ENCODE data around the gene TRIP6.

The TRIP6 gene

DNA sequence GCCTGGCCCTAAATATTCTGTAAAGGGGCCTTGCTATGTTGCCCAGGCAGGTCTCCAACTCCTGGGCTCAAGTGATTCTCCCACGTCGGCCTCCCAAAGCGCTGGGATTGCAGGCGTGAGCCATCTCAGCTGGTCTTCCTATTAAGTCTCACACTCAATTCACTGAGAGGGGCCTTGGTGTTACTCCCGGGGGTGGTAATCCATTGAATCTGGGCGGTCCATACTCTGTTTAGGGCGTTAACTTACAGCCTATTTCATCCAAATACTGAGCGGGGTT, 7.1 kb downstream of the TRIP6 start:
- no peak for DNase-seq

DNA sequence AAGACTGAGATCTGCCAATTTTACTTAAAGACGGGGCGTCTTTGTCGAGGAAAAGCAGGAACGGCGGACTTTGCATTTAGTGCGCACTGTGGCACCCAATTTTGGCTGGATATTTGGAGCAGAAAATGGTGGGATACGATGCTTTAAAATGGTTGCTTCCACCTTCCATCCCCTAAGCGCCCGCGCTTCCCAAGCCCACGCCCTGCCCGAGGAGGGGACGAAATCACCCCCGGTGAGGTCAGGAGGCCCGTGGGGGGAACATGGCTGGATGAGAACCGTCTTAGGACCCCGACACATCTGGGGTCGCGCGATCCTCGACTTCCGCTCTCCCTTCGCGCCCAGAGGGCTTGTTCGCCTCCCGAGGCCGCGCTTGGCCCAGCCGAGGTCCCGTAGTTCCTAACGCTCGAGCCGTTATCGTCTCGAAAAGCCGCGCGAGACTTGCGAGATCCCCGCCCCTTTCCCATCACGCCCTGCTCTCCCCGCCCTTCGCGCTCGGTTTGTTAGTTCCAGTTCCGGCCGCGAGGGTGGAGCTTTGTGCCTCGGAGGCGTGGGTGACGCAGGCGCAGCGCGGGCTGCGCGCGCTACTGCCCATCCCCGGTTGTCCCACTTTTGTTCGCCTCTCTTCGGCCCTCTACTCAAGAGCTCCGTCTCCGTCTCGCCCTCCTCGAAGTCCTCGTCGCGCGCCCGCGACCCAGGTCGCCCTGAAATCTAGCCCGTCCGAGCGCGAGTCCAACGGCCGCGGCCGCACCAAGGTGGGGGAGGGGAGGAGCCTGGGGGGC, 7.6 kb downstream of the TRIP6 start, which contains the start of gene SRRT:
Gene SRRT, plus strand, starts transcription at position 527 of the 779 bp plus-strand sequence. CDS start 488 bp downstream, outside the sequence.
- peak; percentile 99 for DNase-seq

DNA sequence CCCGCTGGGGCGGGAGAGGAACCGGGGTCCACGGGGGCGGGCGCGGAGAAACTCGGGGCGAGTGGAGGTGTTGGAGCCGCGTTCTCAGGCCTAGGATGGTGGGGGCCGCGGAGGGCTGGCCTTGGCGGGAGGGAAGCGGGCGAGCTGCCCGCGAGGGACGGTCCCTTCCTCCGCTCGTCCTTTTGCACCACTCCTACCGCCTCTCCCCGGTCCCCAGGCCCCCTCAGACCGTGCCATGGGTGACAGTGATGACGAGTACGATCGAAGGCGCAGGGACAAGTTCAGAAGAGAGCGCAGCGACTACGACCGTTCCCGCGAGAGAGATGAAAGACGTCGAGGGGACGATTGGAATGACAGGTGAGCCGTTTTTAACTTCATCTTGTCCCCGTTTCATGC, 8.2 kb downstream of the TRIP6 start:
- peak; percentile 29 for DNase-seq

DNA sequence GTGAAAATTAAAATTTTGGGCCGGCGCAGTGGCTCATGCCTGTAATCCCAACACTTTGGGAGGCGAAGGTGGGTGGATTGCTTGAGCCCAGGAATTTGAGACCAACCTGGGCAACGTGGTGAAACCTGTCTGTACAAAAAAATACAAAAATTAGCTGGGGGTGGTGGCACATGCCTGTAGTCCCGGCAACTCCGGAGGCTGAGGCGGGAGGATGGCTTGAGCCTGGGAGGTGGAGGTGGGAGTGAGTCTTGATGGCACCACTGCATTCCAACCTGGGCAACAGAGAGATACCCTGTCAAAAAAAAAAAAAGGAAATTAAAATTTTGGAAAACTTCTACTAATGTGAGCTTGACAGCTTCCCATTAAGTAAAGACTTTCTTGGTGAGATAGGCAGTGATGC, 10.8 kb downstream of the TRIP6 start:
- DNase-seq = no peak

DNA sequence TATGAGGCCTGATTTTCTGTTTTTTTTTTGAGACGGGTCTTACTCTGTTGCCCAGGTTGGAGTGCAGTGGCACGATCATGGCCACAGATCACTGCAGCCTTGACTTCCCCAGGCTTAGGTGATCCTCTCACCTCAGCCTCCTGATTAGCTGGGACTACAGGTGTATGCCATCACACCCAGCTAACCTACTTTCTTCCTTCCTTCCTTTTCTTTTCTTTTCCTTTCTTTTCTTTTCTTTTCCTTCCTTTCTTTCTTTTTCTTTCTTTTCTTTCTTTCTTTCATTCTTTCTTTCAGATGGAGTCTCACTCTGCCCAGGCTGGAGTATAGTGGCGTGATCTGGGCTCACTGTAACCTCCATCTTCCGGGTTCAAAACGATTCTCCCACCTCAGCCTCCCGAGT, 11.5 kb downstream of the TRIP6 start:
- DNase-seq = no peak

DNA sequence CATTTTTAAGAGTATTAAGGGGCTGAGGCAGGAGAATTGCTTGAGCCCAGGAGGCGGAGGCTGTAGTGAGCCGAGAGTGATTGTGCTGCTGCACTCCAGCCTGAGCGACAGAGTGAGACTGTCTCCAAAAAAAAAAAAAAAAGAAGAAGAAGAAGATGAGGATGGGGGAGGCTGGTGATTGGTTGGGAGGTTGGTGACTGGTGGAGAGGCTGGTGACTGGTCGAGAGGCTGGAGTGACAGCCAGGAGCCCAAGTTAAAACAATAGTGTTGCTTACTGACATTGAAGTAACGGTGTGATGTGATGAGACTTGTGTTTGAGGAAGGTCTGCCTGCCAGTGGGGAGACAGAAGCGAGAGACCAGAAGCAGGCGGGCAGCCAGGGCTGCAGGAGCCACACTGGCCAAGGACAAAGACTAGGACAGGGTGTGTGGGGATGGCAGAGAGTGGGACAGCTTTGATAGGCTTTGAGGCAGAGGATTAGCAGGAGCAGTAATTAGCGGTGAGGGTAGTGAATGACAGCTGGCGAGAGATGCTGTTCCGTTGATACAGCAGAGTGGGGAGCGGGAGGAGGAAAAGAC, 12.6 kb downstream of the TRIP6 start:
- DNase-seq = no peak

DNA sequence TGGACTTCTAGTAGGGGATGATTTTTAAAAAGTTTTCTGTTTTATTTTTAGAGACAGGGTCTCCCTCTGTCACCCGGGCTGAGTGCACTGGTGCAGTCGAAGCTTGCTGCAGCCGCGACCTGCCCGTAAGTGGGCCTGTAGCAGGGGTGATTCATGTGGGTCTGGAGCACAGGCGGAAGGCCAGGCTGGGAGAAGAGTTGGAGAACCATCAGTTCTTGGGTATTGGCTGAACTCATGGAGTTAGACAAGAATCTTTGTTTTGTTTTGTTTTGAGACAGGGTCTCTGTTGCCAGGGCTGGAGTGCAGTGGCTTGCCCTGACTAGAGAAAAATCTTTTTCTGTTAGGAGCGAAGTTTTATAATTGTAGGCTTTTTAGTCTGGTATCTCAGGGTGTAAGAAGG, 13.5 kb downstream of the TRIP6 start:
- no peak for DNase-seq

DNA sequence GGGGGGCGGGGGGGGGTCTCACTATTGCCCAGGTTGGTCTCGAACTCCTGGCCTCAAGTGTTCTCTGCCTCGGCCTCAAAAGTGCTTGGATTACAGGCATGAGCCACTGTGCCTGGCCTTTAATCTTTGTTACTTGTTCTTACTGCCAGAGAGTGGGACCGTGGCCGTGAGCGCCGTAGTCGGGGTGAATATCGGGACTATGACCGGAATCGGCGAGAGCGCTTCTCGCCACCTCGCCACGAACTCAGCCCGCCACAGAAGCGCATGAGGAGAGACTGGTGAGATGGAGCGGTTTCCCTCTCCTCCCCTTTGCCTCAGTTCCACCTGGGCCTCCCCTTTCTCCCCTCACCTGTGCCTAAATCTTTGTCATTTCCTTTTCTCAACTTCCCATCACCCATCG, 13.9 kb downstream of the TRIP6 start:
- DNase-seq = no peak

DNA sequence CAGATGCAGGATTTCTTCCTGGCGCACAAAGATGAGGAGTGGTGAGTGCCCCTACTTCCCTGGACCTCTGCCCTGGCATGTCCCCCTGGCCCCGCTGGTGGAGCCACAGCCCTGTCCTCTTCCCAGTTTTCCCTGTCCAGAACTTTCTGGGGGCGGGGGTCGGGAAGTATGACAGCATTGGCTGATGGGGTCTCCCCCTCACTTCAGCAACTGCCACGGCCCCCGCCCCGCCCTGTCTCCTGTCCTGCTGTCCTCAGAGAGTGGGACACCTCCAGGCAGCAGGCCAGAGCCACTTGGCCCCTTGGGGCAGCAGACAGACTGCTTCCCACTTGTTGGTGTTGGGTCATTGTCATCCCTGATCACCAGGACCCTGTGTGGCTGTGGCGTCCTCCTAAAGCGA, 15.0 kb downstream of the TRIP6 start:
- no peak for DNase-seq

DNA sequence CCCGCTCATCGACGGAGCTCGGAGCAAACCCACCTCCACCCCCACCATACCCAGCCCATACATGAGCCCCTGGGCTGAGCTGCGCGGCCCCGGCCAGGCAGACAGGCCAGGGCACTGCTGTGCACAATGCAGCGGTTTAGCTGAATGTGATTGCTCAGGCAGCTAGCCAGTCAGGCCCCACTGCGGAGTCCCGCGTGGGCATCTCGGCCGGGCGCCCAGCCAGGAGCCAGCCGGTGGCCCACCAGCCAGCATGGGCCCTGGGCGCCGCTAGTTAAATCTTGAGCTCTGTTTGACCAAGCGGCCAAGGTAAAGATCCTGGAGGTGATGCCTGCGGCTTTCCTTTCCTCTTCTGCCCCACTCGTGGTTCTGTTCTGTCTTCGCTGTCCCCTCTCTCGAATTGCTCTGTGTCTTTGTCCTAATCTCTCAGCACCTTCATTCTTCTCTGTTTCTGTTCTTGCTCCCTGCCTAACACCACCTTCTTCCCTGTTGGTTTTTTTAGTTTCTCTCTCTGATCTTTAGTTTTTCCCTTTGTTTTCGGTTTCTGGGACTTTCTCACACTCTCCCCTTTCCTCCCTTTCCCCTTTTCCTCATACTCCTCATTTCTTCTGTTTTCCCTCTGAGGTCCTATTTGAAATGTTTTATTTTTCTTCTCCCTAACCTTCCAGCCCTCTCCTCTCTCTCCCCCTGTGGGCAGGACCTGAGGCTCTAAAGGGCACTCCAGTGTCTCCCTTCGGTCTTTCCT, 15.8 kb downstream of the TRIP6 start:
- DNase-seq = no peak

DNA sequence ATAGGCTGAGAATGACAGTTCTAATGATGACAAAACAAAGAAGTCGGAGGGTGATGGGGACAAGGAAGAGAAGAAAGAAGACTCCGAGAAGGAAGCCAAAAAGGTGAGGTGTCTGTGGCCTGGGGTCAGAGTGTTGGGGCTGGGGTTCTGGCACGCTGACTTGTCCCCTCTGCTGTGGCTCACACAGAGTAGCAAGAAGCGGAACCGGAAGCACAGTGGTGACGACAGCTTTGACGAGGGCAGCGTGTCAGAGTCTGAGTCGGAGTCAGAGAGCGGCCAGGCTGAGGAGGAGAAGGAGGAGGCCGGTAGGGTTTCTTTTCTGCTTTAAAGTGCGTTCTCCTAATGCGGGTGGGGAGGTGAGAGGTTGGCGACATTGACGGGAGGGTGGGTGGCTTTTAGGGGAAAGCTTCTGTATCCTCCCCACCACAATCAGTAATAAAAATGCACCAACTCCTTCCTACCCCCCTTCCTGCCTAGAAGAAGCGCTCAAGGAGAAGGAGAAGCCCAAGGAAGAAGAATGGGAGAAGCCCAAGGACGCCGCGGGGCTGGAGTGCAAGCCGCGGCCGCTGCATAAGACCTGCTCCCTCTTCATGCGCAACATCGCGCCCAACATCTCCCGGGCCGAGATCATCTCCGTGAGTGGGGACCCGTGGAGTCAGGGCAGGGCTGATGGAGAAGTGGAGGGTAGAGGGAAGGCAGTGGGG, 17.7 kb downstream of the TRIP6 start:
- DNase-seq = peak; percentile 49

DNA sequence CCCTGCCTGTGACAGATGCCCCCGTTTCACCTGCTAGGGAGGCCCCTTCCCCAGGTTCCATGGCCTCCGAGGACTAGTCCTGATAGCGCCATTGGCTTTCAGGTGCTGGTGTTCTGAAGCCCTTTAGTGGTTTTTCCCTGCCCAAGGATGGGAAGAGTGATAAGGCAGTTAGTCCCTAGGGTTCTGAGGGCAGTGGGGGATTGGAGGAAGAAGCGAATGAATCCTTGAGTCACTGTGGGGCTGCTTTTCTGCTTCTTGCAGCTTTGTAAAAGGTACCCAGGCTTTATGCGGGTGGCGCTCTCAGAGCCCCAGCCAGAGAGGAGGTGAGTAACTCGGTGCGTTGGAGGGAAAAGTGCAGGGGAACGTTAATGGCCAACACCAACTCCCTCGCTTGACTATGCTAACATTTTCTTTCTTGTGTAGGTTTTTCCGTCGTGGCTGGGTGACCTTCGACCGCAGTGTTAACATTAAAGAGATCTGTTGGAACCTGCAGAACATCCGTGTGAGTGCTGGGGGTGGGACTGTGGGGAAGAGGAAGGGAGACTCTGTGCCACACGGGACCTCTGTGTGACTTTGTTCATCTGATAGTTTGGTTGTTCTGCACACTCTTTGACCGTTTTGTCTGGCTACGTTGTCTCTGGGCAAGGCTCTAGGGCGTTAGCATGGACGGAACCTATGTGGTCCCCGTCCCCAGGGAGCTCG, 18.4 kb downstream of the TRIP6 start:
- no peak for DNase-seq

DNA sequence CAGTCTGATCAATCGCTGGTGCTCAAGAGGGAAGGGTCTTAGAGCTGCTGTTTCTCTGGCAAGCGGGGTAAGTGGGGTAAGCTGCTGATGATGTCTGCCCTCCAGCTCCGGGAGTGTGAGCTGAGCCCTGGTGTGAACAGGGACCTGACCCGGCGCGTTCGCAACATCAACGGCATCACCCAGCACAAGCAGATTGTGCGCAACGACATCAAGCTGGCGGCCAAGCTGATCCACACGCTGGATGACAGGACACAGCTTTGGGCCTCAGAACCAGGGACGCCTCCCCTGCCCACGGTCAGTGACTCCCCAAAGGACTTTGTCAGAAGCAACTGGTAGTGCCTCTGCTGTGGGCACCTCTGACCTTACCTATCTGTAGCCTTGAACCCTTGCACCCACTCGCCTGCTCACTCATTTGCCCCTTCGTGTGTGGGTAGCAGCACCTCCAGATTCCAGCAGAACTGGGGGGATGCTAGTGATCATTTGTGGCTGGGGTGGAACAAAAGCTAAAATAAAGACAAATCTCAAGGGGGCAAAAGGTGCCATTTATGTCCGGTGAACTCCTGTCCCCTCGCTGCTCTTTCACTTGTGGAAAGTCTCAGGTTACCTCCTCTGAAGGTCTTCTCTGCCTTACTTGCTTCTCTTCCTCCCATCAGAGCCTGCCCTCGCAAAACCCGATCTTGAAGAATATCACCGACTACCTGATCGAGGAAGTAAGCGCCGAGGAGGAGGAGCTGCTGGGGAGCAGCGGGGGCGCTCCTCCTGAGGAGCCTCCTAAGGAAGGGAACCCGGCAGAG, 19.2 kb downstream of the TRIP6 start:
- no peak for DNase-seq

DNA sequence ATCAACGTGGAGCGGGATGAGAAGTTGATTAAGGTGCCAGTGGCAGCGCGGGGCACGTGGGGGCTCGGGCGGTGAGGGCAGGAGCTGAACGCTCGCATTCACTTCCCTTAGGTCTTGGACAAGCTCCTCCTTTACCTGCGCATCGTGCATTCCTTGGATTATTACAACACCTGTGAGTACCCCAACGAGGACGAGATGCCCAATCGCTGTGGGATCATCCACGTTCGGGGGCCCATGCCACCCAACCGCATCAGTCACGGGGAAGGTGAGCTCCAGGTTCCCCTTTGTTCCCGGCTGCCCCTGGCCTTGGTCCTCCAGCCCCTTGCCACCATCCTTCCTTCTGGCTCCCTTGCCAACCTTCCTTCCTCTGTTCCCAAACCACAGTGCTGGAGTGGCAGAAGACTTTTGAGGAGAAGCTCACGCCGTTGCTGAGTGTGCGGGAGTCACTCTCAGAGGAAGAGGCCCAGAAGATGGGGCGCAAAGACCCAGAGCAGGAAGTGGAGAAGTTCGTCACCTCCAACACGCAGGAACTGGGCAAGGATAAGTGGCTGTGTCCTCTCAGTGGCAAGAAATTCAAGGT, 19.8 kb downstream of the TRIP6 start:
- DNase-seq = peak; percentile 28

DNA sequence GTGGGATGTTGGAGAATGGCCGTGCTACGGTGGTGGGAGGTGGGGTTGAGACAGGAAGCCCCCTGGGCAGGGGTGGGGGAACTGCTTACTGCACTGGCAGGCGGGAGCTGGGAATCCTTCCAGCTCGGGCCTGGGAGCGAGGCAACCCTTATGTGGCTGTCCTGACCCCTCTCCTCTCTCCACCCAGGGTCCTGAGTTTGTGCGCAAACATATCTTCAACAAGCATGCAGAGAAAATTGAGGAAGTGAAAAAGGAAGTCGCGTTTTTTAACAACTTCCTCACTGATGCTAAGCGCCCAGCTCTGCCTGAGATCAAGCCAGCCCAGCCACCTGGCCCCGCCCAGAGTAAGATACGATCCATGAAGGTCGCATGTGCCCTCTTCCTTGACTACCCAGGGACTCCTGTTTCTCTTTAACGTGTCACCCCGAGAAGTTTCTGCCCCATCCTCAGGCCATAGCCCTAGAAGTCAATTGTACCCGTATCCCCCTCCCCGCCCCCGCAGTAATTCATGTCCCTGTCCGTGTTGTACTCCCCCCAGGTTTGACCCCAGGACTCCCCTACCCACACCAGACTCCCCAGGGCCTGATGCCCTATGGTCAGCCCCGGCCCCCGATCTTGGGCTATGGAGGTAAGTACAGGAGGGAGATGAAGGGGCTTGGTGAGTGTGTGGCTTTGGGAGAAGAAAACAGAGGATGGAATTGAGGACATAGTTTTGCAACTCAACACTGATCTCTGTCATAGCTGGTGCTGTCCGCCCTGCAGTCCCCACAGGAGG, 20.5 kb downstream of the TRIP6 start:
- DNase-seq = peak; percentile 74

DNA sequence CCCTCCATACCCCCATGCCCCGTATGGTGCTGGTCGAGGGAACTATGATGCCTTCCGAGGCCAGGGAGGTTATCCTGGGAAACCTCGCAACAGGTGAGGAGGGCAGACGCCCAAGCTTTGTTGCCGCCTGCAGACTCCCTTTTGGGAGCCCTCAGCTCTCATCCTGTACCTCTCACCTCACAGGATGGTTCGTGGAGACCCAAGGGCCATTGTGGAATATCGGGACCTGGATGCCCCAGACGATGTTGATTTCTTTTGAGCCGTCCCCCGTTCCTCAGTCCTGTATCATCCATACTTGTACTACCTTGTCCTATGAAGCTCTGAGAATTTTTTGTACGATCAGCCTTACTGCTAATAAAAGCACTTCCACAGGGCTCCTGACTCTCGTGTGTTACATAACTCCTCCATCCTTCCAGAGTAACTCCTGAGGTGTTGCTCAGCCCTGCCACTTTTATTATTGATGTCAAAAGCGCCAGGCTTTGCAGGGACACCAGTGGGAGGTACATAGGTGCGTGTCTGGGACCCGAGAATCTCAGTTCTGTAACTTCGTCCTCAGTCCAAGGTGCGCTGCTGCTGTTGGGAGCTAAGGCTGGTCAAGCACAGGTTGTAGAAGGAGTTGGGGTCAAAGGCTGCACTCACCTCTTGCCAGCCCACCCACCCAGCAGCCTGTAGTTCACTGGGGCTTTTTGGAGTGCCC, 21.3 kb downstream of the TRIP6 start:
- no peak for DNase-seq

DNA sequence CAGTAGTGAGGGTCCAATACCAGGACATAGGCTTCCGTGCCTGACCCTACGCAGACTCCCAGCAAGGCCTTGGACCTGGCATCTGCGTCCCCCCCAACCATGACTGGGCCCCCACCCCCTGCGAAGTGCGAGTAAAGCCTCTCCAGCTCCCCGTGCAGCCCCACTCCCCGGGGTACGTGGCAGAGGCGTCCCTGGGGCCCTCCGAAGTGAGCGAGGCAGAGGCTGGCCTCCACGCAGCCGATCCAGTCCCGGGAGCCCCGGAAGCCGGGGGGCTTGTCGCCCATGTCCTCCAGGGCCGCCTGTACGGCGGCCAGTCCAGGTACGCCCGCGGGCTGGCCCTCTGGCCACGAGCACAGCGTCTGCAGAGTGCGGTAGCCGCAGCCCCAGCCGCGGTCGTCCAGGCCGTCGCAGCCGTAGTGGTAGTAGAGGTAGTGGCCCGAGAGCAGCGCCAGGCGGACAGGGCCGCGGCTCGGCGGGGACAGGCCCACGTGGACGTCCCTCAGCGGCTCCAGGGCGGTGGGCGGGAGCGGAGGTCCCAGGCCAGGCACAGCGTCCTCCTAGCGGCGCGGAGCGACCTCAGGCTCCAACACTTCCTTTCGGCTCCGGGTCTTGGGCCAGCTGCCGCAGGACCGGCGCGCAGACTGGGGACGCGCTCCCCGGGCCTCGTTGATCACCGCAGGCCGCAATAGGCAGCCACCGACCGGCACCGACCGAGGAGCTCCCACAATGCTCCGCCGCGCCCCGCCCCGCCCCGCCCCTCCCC, 22.0 kb downstream of the TRIP6 start, which contains the start of gene UFSP1:
Gene UFSP1, minus strand, starts transcription at position 728 of the 763 bp plus-strand sequence. Its CDS starts 444 bp downstream, at position 284.
- no peak for DNase-seq

DNA sequence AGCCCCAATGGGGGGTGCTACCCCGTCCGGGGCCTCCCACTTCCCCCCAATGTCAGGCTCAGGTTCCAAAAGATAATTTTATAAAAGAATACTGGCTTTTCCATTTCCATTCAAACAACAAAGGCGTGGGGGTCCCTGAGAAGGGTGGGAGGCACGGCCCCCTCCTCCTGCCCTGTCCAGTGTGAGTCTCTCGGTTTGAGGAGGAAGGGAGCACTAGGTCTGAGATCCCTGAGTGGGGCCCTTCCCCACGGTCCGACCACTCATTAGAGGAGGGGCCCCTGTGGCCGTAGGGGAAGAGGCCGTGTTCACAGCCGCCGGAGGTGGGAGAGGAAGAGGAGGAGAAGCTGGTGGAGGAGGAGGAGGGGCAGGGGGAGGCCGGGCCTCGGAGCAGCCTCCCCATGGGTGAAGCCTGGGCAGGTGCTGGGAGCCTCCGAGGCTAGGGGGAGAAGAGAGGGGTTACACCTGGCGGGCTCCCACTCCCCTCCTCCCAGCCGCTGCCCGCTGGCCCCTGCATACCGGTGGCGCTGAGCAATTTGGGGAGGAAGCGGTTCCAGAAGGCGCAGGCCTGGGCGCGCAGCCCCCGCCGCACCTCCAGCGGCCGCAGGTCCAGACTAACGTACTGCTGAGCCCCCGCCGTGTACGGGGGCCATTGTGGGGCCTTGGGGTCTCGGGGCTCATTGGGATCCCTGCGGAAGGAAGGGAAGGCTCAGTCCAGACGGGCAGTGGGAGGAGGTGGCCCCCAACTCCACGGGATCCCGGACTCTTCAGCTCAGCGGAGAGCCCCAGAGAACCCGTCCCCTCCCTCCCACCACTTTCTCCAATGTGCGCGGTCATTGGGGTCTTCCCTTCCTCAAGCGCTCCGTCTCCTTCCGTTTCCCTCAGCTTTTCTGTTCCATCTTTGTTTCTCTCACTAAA, 23.7 kb downstream of the TRIP6 start:
- no peak for DNase-seq

All from CD4-positive, alpha-beta T cell treated with Interleukin-6 for 4 hours (primary cell).